Measurements from ENCODE around the gene TANC1.

TANC1 gene

GRCh38 chr2:159117658-159118057 lies 149.2 kb downstream of the TANC1 start:
- in situ Hi-C loops (cut with MboI; ENCODE audit: low sequenced_read_pairs, unreplicated experiment): no loop called here
- TF ChIP-seq, protein P1, sequence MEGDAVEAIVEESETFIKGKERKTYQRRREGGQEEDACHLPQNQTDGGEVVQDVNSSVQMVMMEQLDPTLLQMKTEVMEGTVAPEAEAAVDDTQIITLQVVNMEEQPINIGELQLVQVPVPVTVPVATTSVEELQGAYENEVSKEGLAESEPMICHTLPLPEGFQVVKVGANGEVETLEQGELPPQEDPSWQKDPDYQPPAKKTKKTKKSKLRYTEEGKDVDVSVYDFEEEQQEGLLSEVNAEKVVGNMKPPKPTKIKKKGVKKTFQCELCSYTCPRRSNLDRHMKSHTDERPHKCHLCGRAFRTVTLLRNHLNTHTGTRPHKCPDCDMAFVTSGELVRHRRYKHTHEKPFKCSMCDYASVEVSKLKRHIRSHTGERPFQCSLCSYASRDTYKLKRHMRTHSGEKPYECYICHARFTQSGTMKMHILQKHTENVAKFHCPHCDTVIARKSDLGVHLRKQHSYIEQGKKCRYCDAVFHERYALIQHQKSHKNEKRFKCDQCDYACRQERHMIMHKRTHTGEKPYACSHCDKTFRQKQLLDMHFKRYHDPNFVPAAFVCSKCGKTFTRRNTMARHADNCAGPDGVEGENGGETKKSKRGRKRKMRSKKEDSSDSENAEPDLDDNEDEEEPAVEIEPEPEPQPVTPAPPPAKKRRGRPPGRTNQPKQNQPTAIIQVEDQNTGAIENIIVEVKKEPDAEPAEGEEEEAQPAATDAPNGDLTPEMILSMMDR (IDR thresholded peaks at IDR 0.05; ENCODE audit: borderline replicate concordance, control extremely low read depth, extremely low read depth, insufficient read depth, missing control alignments): no peak

DNA sequence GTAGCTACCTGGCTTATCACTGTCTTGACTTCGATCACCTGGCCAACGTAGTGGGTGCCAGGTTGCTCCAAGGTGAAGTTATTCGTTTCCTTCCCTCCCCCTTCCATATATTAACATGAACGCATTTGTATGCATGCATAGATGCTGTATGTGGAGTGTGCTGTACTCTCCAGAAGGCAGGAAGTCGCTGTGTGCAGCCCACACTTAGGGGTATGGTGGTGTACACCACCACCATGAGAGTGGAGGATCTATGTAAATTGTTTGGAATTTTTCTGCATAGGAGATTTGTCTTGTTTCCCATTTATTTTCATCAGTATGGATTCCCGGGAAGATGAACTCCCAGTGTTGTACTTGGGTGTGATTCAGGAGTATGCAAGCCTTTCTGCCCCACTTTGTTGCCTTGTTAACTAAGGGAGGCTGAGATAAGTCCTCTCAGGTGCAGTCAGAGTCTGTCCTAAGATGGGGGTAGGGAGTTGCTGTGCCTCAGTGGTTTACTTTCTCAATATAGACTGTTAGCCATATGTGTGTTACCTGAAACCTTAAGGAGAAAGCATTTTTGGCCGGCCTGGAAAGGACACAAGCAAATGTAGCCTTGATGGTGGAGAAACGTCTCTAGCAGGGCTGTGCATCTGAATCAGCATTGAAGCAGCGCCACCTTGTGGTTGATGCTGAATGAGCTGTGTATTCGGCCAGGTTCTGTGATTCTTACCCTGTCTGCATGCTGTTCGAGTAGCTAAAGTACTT lies 149.8 kb downstream of the TANC1 start:
- DNase-seq (ENCODE audit: low spot score): peak; percentile 73
- in situ Hi-C loops (cut with MboI; ENCODE audit: low sequenced_read_pairs, unreplicated experiment): no loop called here
- TF ChIP-seq, protein P1 (IDR thresholded peaks at IDR 0.05; ENCODE audit: borderline replicate concordance, control extremely low read depth, extremely low read depth, insufficient read depth, missing control alignments): peak; percentile 90

More at GRCh38 chr2:159117658-159118057, 149.2 kb downstream of the TANC1 start:
- DNase-seq (ENCODE audit: low spot score): no peak

DNA sequence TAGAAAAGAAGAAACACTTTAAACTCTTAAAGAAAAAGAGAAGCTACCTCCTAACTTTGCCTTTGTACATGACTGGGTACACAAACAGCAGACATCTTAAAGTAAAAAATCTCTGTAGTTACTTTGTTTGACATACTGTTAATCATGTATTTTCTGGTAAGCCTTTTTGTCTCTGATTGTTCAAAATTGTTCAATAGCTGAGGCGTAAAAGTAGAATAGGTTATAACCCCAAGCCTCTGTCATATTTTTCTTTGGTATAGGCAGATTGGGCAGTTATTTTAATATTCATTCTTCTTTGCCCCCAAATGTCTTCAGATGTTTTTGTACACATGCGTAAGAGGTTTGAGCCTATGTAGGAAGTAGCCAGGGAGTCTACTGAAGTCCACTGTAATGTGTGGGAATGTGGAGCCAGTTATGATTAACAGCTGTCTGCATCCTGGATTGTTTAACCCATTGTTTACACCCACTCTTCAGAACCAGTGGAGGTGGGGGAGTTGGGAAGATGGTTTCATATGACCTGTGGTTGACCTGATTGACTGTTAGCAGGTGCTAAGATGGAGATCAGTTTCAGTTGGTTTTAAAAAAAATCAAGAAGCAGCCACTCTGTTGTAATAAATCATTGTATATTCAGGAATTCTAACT lies 150.5 kb downstream of the TANC1 start:
- in situ Hi-C loops (cut with MboI; ENCODE audit: low sequenced_read_pairs, unreplicated experiment): no loop called here
- TF ChIP-seq, protein P1 (IDR thresholded peaks at IDR 0.05; ENCODE audit: borderline replicate concordance, control extremely low read depth, extremely low read depth, insufficient read depth, missing control alignments): no peak
- no peak for DNase-seq (ENCODE audit: low spot score)

GRCh38 chr2:159119652-159120257 lies 151.3 kb downstream of the TANC1 start:
- no peak for DNase-seq (ENCODE audit: low spot score)
- TF ChIP-seq, protein P1 (IDR thresholded peaks at IDR 0.05; ENCODE audit: borderline replicate concordance, control extremely low read depth, extremely low read depth, insufficient read depth, missing control alignments): no peak
- in situ Hi-C loops (cut with MboI; ENCODE audit: low sequenced_read_pairs, unreplicated experiment): loop anchor here (10.0 kb wide), 1 partner anchor 215 kb away; no protein-coding TSS in a partner anchor

GRCh38 chr2:159123786-159124185 lies 155.3 kb downstream of the TANC1 start:
- DNase-seq (ENCODE audit: low spot score): no peak
- in situ Hi-C loops (cut with MboI; ENCODE audit: low sequenced_read_pairs, unreplicated experiment): loop anchor here (10.0 kb wide), 1 partner anchor 219 kb away; no protein-coding TSS in a partner anchor
- TF ChIP-seq, protein P1 (IDR thresholded peaks at IDR 0.05; ENCODE audit: borderline replicate concordance, control extremely low read depth, extremely low read depth, insufficient read depth, missing control alignments): no peak

GRCh38 chr2:159124441-159124911 lies 156.0 kb downstream of the TANC1 start:
- DNase-seq (ENCODE audit: low spot score): no peak
- TF ChIP-seq, protein P1 (IDR thresholded peaks at IDR 0.05; ENCODE audit: borderline replicate concordance, control extremely low read depth, extremely low read depth, insufficient read depth, missing control alignments): no peak
- in situ Hi-C loops (cut with MboI; ENCODE audit: low sequenced_read_pairs, unreplicated experiment): loop anchor here (10.0 kb wide), 1 partner anchor 220 kb away; no protein-coding TSS in a partner anchor

Data from GM13976 (cell line).